Activated CD4-positive, alpha-beta T cell treated with anti-CD3 and anti-CD28 coated beads for 36 hours (primary cell): ENCODE results near the gene MUC5B. TPM values are rescaled to one million over a fixed set of nuclear protein-coding genes. Genes with fewer than 3 reads are reported as not detected.
"Not testable (repeated sequence)": the region's sequence is repeated elsewhere in the genome, so short reads cannot be mapped to it uniquely, and the experiment has no call there.

Experiments used
- ATAC-seq: fragments of 200-7000 bp; cut with Tn5 transposase; one replicate; pipeline ENCODE4 v1.10.0; 2021; ENCODE audit warnings: mild to moderate bottlenecking, moderate library complexity
- CTCF ChIA-PET: fragments of 350-600 bp; sonication (Branson Sonifier 250); formaldehyde crosslinking; loops from one replicate; lab custom pipeline; 2021; ENCODE audit warnings: antibody characterized with exemption; lab: Charles Lee
- POLR2A ChIA-PET: fragments of 350-600 bp; sonication (Branson Sonifier 250); formaldehyde crosslinking; loops from one replicate; lab custom pipeline; 2021; ENCODE audit warnings: antibody characterized with exemption, inconsistent platforms; lab: Charles Lee
- DNase-seq: peaks from one replicate; pipeline ENCODE4 v3.0.0-alpha.2; 2020
- H3K27ac Mint-ChIP-seq: one replicate; pipeline ENCODE4 v1.8.0; 2021; ENCODE audit warnings: mixed read lengths
- H3K27me3 Mint-ChIP-seq: one replicate; pipeline ENCODE4 v1.8.0; 2021; ENCODE audit warnings: mixed read lengths
- H3K36me3 Mint-ChIP-seq: one replicate; pipeline ENCODE4 v1.8.0; 2021; ENCODE audit warnings: low read depth, mixed read lengths
- H3K4me1 Mint-ChIP-seq: one replicate; pipeline ENCODE4 v1.8.0; 2021; ENCODE audit warnings: mixed read lengths
- H3K4me3 Mint-ChIP-seq: one replicate; pipeline ENCODE4 v1.8.0; 2021; ENCODE audit warnings: mild to moderate bottlenecking, moderate library complexity, mixed read lengths
- H3K9me3 Mint-ChIP-seq: one replicate; pipeline ENCODE4 v1.8.0; 2021; ENCODE audit warnings: low read depth, mixed read lengths
- intact Hi-C, 2 experiments: fragments of 100-400 bp; cut with DNase I in 1 of 2; cut with micrococcal nuclease in 1 of 2; formaldehyde crosslinking; loops; one replicate each; pipeline versions ENCODE4 v1.14.2 to v1.15.1; 2022 to 2024; cut with DNase I, micrococcal nuclease
- total RNA-seq, 2 experiments: library from RNA; stranded (reverse); gene quantifications; one replicate each; pipeline ENCODE4 v1.2.3, GENCODE V29; 2021

Gene MUC5B
- total RNA-seq, 2 experiments from 2014 or later = not detected

DNA sequence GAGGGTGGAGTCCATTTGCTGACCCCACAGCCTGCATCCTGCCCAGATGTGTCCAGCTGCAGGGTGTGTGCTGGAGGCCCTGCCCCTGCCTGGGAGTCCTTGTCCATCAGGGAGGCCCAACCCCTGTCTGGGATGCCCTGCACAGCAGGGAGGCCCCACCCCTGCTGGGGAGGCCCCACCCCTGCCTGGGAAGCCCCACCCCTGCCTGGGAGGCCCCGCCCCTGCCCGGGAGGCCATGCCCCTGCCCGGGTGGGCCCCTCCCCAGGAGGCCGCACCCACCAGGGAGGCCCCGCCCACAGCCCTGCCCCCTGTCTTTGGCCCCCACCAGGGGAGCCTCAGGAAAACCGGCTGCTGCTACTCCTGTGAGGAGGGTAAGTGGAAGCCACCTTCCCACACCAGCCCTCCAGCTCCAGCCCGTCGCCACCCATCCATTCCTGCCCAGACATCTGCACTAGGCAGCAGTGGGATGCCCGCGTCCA is 37.2 kb downstream of the MUC5B start:
- DNase-seq = peak; percentile 79
- Mint-ChIP-seq H3K4me3 (no peak overlapping the region), H3K27ac (no peak overlapping the region), H3K4me1 (peaks cover 14% of the 10 kb centered on the region), H3K36me3 (peaks cover 4% of the 10 kb centered on the region), H3K9me3 (peaks cover 8% of the 10 kb centered on the region), H3K27me3 (no peaks in the 10 kb centered on the region)
- CTCF ChIA-PET = no interaction called here
- POLR2A ChIA-PET = no interaction called here
- intact Hi-C loops = loop anchor here (5.0 to 10.0 kb wide), 5 partner anchors 125 to 502 kb away; partner anchors contain the start of genes BRSK2 (in 1 of the 2), CD151 (in 1 of the 2), CTSD (in 1 of the 2) and DUSP8 (in 1 of the 2)
- peak; percentile 65 for ATAC-seq

DNA sequence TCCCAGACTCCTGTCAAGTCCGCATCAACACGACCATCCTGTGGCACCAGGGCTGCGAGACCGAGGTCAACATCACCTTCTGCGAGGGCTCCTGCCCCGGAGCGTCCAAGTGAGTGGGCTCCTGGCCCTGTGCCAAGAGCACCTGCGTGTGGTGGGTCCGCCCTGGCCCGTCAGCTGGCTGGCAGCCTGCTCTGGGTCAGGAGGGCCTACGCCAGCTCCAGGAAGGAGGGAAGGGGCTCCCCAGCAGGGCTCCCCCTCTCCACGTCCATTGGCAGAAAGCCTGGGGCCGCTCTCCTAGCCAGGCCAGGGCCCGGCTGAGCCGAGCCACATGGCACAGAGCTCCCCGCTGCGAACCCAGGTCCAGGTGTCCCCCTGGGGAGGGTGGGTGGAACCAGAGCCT is 37.8 kb downstream of the MUC5B start:
- DNase-seq = no peak

DNA sequence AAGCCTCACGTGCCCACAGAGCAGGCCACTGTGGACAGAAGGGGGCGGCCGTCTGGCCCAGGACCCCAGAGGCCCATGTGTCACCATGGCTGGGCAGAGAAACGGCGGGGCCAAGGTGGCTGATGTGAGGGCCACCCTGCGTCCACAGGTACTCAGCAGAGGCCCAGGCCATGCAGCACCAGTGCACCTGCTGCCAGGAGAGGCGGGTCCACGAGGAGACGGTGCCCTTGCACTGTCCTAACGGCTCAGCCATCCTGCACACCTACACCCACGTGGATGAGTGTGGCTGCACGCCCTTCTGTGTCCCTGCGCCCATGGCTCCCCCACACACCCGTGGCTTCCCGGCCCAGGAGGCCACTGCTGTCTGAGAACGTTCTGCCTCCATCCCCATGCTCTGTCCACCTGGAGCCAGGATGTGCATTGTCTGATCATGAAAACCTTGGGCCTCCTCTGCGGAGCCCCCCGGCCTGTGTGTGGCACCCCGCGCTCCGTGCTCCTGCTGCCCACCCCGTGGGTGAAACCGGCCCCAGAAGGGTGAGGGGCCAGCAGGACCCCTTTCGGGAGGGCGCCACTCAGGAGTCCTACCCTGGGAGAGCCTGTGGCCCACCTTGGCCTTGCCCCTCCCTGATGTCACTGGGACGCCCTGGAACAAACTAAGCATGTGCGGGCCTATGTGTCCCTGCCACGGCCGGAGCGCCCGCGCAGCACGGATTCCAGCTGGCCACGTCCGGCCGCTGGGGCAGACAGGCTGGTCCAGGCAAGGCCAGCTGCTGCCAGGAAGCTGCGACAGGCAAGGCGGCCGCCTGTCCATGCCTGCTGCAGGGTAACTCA is 38.6 kb downstream of the MUC5B start:
- peaks cover 11% of the 10 kb centered on the region for H3K9me3 Mint-ChIP-seq
- ChIA-PET CTCF (no interaction called here), POLR2A (no interaction called here)
- DNase-seq (no peak), ATAC-seq (no peak)
- intact Hi-C loops = loop anchor here (1.0 to 10.0 kb wide), 12 partner anchors 48 to 501 kb away; partner anchors contain the start of genes BRSK2 (in 2 of the 2), DUSP8 (in 2 of the 2), TOLLIP (in 2 of the 2) and CD151 (in 1 of the 2)
- peak overlapping the region; percentile 70 for H3K4me3 Mint-ChIP-seq
- H3K4me1 Mint-ChIP-seq = peaks cover 14% of the 10 kb centered on the region
- H3K27me3 Mint-ChIP-seq = no peaks in the 10 kb centered on the region
- peaks cover 7% of the 10 kb centered on the region for H3K36me3 Mint-ChIP-seq
- H3K27ac Mint-ChIP-seq = peak overlapping the region; percentile 84

More for the DNA sequence above, 37.8 kb downstream of the MUC5B start:
- ATAC-seq = no peak
- Mint-ChIP-seq H3K4me1 (peaks cover 14% of the 10 kb centered on the region), H3K36me3 (peaks cover 7% of the 10 kb centered on the region), H3K9me3 (peaks cover 11% of the 10 kb centered on the region), H3K4me3 (no peak overlapping the region), H3K27ac (no peak overlapping the region), H3K27me3 (no peaks in the 10 kb centered on the region)
- CTCF ChIA-PET = no interaction called here
- intact Hi-C loops = loop anchor here (5.0 to 10.0 kb wide), 5 partner anchors 124 to 502 kb away; partner anchors contain the start of genes BRSK2 (in 1 of the 2), CD151 (in 1 of the 2), CTSD (in 1 of the 2) and DUSP8 (in 1 of the 2)
- POLR2A ChIA-PET = no interaction called here

DNA sequence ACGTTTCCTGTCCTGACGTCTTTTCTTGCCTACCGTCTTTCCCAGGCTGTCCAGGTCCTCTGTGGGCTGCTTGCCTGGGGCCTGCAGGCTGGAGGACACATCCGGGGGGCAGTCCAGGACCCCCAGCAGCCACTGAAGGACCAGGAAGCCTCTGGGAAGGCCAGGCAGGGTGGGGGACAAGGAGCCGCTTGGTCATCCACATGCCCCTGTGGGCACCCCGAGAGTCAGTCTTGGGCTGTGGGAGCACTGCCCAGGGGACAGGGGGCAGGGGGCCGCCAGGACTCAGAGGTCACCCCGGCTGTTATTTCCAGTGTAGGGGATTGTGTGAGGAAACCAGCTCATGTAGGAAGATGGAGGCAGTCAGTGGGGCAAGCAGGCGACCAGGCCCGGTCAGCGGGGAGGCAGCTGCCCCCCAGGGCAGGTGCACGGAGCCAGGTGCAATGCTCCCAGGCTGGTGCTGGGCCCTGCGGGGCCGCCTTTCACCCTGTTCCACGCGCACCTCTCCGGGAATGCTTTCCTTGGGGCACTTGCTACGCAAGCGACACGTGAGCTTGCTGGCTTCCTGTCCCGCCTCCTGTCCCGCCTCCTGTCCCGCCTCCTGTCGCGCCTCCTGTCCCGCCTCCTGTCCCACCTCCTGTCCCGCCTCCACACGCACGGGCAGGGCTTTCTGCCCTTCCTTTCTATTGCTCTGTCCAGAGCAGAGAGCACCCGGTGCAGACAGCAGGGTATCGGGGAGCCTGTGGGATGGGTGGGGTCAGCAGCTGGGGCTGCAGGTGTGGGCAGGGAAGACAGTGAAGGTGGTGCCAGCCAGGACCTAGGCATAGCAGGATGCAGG is 39.5 kb downstream of the MUC5B start:
- peak; percentile 96 for DNase-seq
- Mint-ChIP-seq H3K4me1 (peaks cover 14% of the 10 kb centered on the region), H3K27me3 (no peaks in the 10 kb centered on the region)

DNA sequence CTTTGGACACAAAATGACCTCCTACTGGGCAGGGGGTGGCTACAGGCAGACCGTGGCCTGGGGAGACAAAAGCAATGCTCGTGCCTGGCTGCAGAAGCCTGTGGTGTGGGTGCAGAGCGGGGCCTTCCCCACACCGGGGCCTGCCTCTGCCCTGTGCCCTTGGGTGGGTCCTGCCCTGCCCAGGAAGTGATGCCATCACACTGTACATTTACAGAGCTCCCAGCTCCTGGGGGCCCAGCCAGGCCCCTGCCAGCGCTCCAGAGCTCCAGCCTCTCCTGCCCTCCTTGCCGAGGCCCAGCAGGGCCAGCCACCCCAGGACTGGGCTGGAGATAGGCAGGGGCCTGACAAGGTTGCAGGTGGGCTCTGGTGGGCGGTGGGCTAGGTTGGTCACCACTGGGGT is 40.1 kb downstream of the MUC5B start:
- DNase-seq = peak; percentile 35
- peak; percentile 34 for ATAC-seq
- intact Hi-C loops = loop anchor here (2.0 to 10.0 kb wide), 6 partner anchors 122 to 499 kb away; partner anchors contain the start of genes BRSK2 (in 1 of the 2), CD151 (in 1 of the 2), CTSD (in 1 of the 2) and DUSP8 (in 1 of the 2)
- ChIA-PET POLR2A (no interaction called here), CTCF (interaction anchor here (0.6 to 1.1 kb wide), 4 partner anchors 64 to 680 kb away, joined by 3 read pairs; no protein-coding TSS in a partner anchor)
- peaks cover 11% of the 10 kb centered on the region for H3K9me3 Mint-ChIP-seq
- peak overlapping the region; percentile 70 for H3K4me3 Mint-ChIP-seq
- H3K27ac Mint-ChIP-seq = peak overlapping the region; percentile 84
- H3K4me1 Mint-ChIP-seq = peaks cover 14% of the 10 kb centered on the region
- peaks cover 7% of the 10 kb centered on the region for H3K36me3 Mint-ChIP-seq
- no peaks in the 10 kb centered on the region for H3K27me3 Mint-ChIP-seq

More for the DNA sequence above, 39.5 kb downstream of the MUC5B start:
- Mint-ChIP-seq H3K4me3 (peak overlapping the region; percentile 70), H3K27ac (peak overlapping the region; percentile 84), H3K9me3 (peaks cover 11% of the 10 kb centered on the region), H3K36me3 (peaks cover 7% of the 10 kb centered on the region)
- CTCF ChIA-PET = interaction anchor here (0.6 to 1.1 kb wide), 4 partner anchors 65 to 681 kb away, joined by 3 read pairs; no protein-coding TSS in a partner anchor
- POLR2A ChIA-PET = no interaction called here
- peak; percentile 84 for ATAC-seq
- intact Hi-C loops = loop anchor here (1.0 to 10.0 kb wide), 12 partner anchors 47 to 500 kb away; partner anchors contain the start of genes BRSK2 (in 2 of the 2), DUSP8 (in 2 of the 2), TOLLIP (in 2 of the 2) and CD151 (in 1 of the 2)

DNA sequence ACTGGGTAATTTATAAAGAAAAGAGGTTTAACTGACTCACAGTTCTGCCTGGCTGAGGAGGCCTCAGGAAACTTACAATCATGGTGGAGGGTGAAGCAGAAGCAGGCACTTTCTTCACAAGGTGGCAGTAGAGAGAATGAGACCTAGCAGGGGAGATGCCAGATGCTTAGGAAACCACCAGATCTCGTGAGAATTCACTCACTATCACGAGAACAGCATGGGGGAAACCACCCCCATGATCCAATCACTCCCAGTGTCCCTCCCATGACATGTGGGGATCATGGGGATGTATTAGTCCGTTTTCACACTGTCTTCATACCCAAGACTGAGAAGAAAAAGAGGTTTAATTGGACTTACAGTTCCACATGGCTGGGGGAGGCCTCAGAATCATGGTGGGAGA is 41.6 kb downstream of the MUC5B start:
- POLR2A ChIA-PET, H3K27me3 Mint-ChIP-seq, CTCF ChIA-PET, H3K36me3 Mint-ChIP-seq, H3K4me3 Mint-ChIP-seq: not testable (repeated sequence)
- H3K27ac Mint-ChIP-seq = peak overlapping the region; percentile 81
- peaks cover 14% of the 10 kb centered on the region for H3K4me1 Mint-ChIP-seq
- peaks cover 11% of the 10 kb centered on the region for H3K9me3 Mint-ChIP-seq
- DNase-seq (peak; percentile 65), ATAC-seq (peak; percentile 59)
- intact Hi-C loops = loop anchor here (1.0 to 10.0 kb wide), 7 partner anchors 72 to 498 kb away; partner anchors contain the start of genes BRSK2 (in 1 of the 2), CD151 (in 1 of the 2), CTSD (in 1 of the 2) and DUSP8 (in 1 of the 2)

DNA sequence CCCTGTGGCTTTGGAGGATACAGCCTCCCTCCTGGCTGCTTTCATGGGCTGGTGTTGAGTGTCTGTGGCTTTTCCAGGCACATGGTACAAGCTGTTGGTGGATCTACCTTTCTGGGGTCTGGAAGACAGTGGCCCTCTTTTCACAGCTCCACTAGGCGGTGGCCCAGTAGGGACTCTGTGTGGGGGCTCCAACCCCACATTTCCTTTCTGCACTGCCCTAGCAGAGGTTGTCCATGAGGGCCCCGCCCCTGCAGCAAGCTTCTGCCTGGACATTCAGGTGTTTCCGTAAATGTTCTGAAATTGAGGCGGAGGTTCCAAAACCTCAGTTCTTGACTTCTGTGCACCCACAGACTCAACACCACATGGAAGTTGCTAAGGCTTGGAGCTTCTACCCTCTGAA is 42.6 kb downstream of the MUC5B start:
- CTCF ChIA-PET = interaction anchor here (0.6 to 0.7 kb wide), 2 partner anchors 101 to 706 kb away, joined by 3 read pairs; no protein-coding TSS in a partner anchor
- Mint-ChIP-seq H3K9me3 (peaks cover 11% of the 10 kb centered on the region), H3K4me1 (peaks cover 14% of the 10 kb centered on the region)
- POLR2A ChIA-PET, H3K36me3 Mint-ChIP-seq, H3K27me3 Mint-ChIP-seq, H3K4me3 Mint-ChIP-seq, DNase-seq, H3K27ac Mint-ChIP-seq, ATAC-seq: not testable (repeated sequence)
- intact Hi-C loops = loop anchor here in 1 of 2 experiments (2.0 to 10.0 kb wide), 4 partner anchors 71 to 309 kb away; partner anchors contain the start of genes BRSK2 and DUSP8

DNA sequence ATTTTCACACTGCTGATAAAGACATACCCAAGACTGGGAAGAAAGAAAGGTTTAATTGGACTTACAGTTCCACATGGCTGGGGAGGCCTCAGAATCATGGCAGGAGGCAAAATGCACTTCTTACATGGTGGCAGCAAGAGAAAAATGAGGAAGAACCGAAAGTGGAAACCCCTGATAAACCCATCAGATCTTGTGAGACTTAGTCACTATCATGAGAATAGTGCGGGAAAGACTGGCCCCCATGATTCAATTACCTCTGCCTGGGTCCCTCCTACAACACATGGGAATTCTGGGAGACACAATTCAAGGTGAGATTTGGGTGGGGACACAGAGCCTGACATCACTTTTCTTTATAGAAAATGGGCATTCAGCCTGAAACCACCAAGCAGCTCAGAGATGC is 44.1 kb downstream of the MUC5B start:
- H3K27me3 Mint-ChIP-seq, H3K4me3 Mint-ChIP-seq, H3K27ac Mint-ChIP-seq, H3K36me3 Mint-ChIP-seq, DNase-seq, POLR2A ChIA-PET, CTCF ChIA-PET, ATAC-seq: not testable (repeated sequence)
- intact Hi-C loops = loop anchor here in 1 of 2 experiments (10.0 kb wide), 3 partner anchors 118 to 308 kb away; partner anchors contain the start of genes BRSK2 and DUSP8
- Mint-ChIP-seq H3K9me3 (peaks cover 11% of the 10 kb centered on the region), H3K4me1 (peaks cover 14% of the 10 kb centered on the region)

DNA sequence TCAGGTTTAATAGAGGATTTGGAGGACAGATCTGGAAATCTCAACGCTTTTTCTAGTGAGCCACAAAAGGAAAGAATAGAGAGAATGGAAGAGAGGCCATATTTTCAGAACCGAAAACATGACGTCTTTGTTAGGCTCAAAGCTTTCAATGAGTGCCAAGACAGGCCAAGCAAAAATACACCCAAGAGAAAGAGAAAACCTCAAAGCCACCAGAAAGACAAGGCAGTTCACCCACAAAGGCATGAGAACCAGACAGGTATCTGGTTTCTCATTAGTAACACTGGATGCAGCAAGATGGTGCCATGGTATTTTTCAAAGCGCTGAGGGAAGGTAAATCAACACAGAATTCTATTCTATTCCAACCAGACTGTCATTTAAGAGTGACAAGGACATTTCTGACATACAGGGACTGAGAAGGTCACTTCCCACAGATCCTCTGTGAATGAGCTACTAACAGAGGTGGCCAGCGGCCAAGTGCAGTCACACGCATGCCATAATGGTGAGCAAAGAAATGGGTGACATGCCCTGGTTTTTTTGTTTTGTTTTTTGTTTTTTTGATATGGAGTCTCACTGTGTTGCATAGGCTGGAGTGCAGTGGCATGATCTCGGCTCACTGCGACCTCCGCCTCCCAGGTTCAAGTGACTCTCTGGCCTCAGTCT is 44.7 kb downstream of the MUC5B start:
- ATAC-seq = no peak
- POLR2A ChIA-PET = no interaction called here

DNA sequence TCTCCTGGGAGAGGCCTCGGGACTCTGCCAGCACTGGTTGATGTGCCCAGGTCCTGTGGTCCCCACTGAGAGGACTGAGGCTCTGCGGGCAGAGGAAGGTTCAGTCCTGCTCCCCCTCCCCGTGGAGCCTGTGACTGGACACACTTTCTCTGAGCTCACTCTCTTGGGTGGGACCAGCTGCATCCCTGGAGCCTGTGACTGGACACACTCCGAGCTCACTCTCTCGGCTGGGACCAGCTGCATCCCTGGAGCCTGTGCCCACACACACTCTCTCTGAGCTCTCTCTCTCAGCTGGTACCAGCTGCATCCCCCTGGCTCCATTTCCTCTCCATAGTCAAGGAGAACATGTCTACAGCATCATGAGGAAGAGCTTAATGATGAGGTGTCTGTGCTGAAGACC is 47.1 kb downstream of the MUC5B start:
- no peak overlapping the region for H3K27ac Mint-ChIP-seq
- DNase-seq (no peak), ATAC-seq (no peak)
- no peak overlapping the region for H3K4me3 Mint-ChIP-seq
- intact Hi-C loops = loop anchor here in 1 of 2 experiments (10.0 kb wide), 3 partner anchors 115 to 305 kb away; partner anchors contain the start of genes BRSK2 and DUSP8
- H3K27me3 Mint-ChIP-seq = no peaks in the 10 kb centered on the region
- ChIA-PET POLR2A (interaction anchor here (0.6 kb wide), 1 partner anchor 31 kb away, joined by 3 read pairs; no protein-coding TSS in a partner anchor), CTCF (no interaction called here)
- peaks cover 5% of the 10 kb centered on the region for H3K9me3 Mint-ChIP-seq
- peaks cover 3% of the 10 kb centered on the region for H3K36me3 Mint-ChIP-seq
- H3K4me1 Mint-ChIP-seq = peaks cover 1% of the 10 kb centered on the region

More for the DNA sequence above, 44.7 kb downstream of the MUC5B start:
- Mint-ChIP-seq H3K27ac (no peak overlapping the region), H3K4me1 (peaks cover 14% of the 10 kb centered on the region), H3K4me3 (no peak overlapping the region), H3K27me3 (no peaks in the 10 kb centered on the region), H3K9me3 (peaks cover 11% of the 10 kb centered on the region), H3K36me3 (peaks cover 7% of the 10 kb centered on the region)
- no peak for DNase-seq
- CTCF ChIA-PET = no interaction called here
- intact Hi-C loops = loop anchor here in 1 of 2 experiments (10.0 kb wide), 3 partner anchors 117 to 307 kb away; partner anchors contain the start of genes BRSK2 and DUSP8
